MM.1S (cell line): ENCODE results near the gene RABEP1.

Source experiments
- DNase-seq: peaks from one replicate; pipeline ENCODE4 v3.0.0-alpha.2; 2015
- H2AFZ ChIP-seq: fragments of 300-600 bp; sonication (generic); 2 replicates; pipeline ENCODE4 v1.6.0; 2016; ENCODE audit warnings: antibody characterized with exemption, low read length
- H3F3A ChIP-seq: fragments of 300-600 bp; sonication (generic); 2 replicates; pipeline ENCODE4 v1.6.1; 2016; ENCODE audit warnings: mild to moderate bottlenecking, antibody characterized with exemption, low read length, moderate library complexity, mixed read lengths; ENCODE audit not compliant: insufficient read depth
- H3K27ac ChIP-seq: fragments of 300-600 bp; sonication (generic); 2 replicates; pipeline ENCODE4 v1.5.1; 2016; ENCODE audit warnings: mild to moderate bottlenecking, low read length
- H3K27me3 ChIP-seq: fragments of 300-600 bp; sonication (generic); replicated peaks from 2 replicates; pipeline ENCODE4 v1.6.0; 2016; ENCODE audit warnings: low read length; ENCODE audit not compliant: insufficient read depth
- H3K36me3 ChIP-seq: fragments of 300-600 bp; sonication (generic); replicated peaks from 2 replicates; pipeline ENCODE4 v1.6.1; 2016; ENCODE audit warnings: mild to moderate bottlenecking, low read length, mixed read lengths; ENCODE audit not compliant: insufficient read depth
- H3K4me1 ChIP-seq: fragments of 300-600 bp; sonication (generic); 2 replicates; pipeline ENCODE4 v1.6.1; 2016; ENCODE audit warnings: low read length, mixed read lengths
- H3K4me2 ChIP-seq: fragments of 300-600 bp; sonication (generic); 2 replicates; pipeline ENCODE4 v1.6.0; 2016; ENCODE audit warnings: low read depth, low read length
- H3K4me3 ChIP-seq: fragments of 300-600 bp; sonication (generic); 2 replicates; pipeline ENCODE4 v1.5.1; 2016; ENCODE audit warnings: low read length, mixed read lengths
- H3K79me2 ChIP-seq: fragments of 300-600 bp; sonication (generic); 2 replicates; pipeline ENCODE4 v1.6.1; 2016; ENCODE audit warnings: mixed run types, low read length, mixed read lengths
- H3K9ac ChIP-seq: fragments of 300-600 bp; sonication (generic); 2 replicates; pipeline ENCODE4 v1.6.1; 2016; ENCODE audit warnings: low read length, mixed read lengths
- H3K9me2 ChIP-seq: fragments of 300-600 bp; sonication (generic); replicated peaks from 2 replicates; pipeline ENCODE4 v1.6.1; 2016; ENCODE audit warnings: mild to moderate bottlenecking, low read length, mixed read lengths; ENCODE audit not compliant: insufficient read depth
- H3K9me3 ChIP-seq: fragments of 300-600 bp; sonication (generic); replicated peaks from 2 replicates; pipeline ENCODE4 v1.6.1; 2016; ENCODE audit warnings: mild to moderate bottlenecking, low read length, mixed read lengths; ENCODE audit not compliant: insufficient read depth
- H4K20me1 ChIP-seq: fragments of 300-600 bp; sonication (generic); 2 replicates; pipeline ENCODE4 v1.6.1; 2016; ENCODE audit warnings: mild to moderate bottlenecking, low read length, moderate library complexity, mixed read lengths; ENCODE audit not compliant: insufficient read depth
- EZH2 ChIP-seq: fragments of 300-600 bp; sonication (generic); optimal IDR thresholded peaks from 2 replicates; pipeline ENCODE3; 2017; ENCODE audit warnings: low read depth, mild to moderate bottlenecking, antibody characterized with exemption, low read length, mixed read lengths
- EZH2phosphoT487 ChIP-seq: fragments of 300-600 bp; sonication (generic); IDR thresholded peaks from 2 replicates; pipeline ENCODE4 v1.6.1; 2018; ENCODE audit warnings: antibody characterized with exemption, low read length
- TF ChIP-seq, protein P1 (sequence below): fragments of 300-600 bp; sonication (generic); IDR thresholded peaks from 2 replicates; pipeline ENCODE4 v1.5.1; 2016; ENCODE audit warnings: antibody characterized with exemption, low read length, mixed read lengths

Gene RABEP1

DNA sequence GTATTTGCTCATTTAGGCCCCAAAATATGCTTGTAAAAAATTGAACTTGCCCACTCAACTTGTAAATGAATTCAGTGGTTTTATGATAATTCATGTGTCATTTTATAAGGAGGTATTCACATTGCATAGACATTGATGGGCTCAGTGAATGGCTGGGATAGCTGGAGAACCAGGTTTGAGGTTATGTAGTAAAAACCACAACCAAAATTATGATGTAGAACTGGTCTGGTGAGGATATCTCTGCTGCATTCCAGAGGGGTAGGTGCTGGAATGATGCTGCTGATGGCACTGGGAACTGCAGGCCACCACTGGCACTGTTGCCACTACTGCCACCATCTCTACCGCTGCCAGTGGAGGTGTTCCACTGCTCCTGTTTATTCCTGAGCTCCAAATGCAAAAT lies 21.5 kb upstream of the RABEP1 start:
- Histone ChIP-seq H3K4me1 (no peaks in the 10 kb centered on the region), H2AFZ (no peak overlapping the region), H3K27me3 (no peaks in the 10 kb centered on the region), H3K36me3 (no peaks in the 10 kb centered on the region), H3K9ac (no peak overlapping the region), H3K4me2 (no peak overlapping the region), H3K4me3 (no peak overlapping the region), H3K9me2 (no peaks in the 10 kb centered on the region), H3K9me3 (no peaks in the 10 kb centered on the region), H3F3A (no peaks in the 10 kb centered on the region), H4K20me1 (no peaks in the 10 kb centered on the region), H3K79me2 (no peaks in the 10 kb centered on the region), H3K27ac (no peak overlapping the region)
- DNase-seq, result no peak
- TF ChIP-seq, protein P1, sequence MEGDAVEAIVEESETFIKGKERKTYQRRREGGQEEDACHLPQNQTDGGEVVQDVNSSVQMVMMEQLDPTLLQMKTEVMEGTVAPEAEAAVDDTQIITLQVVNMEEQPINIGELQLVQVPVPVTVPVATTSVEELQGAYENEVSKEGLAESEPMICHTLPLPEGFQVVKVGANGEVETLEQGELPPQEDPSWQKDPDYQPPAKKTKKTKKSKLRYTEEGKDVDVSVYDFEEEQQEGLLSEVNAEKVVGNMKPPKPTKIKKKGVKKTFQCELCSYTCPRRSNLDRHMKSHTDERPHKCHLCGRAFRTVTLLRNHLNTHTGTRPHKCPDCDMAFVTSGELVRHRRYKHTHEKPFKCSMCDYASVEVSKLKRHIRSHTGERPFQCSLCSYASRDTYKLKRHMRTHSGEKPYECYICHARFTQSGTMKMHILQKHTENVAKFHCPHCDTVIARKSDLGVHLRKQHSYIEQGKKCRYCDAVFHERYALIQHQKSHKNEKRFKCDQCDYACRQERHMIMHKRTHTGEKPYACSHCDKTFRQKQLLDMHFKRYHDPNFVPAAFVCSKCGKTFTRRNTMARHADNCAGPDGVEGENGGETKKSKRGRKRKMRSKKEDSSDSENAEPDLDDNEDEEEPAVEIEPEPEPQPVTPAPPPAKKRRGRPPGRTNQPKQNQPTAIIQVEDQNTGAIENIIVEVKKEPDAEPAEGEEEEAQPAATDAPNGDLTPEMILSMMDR, result no peak
- TF ChIP-seq EZH2, result no peak
- no peak for TF ChIP-seq EZH2phosphoT487

DNA sequence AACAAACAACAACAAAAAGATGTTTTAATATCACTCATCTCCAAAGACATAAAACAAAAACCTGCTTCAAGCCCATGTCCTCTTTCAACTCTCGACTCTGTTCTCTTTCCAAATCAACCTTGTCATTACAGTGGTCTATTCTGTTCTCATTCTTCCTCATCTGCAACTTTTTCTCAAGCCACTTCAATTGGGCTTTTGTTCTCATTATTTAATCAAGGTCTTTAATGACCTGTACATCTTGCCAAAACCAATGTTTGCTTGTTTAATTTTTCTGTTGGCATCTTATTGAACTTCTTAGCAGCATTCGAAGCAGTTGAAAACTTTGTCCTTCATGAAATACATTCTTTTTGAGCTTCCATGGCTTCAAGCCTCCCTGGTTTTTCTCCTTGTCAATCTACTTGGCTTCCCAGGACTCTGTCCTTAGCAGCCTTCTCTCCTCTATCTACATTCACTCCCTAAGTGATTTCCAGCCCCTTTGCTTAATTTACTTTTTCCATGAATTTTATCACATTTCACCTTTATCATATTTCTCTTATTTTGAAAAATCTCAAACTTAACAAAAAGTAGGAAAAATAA lies 19.6 kb upstream of the RABEP1 start:
- Histone ChIP-seq H3K9me3 (no peaks in the 10 kb centered on the region), H3K36me3 (no peaks in the 10 kb centered on the region), H3K4me1 (no peaks in the 10 kb centered on the region), H3K27ac (no peak overlapping the region), H3K9me2 (no peaks in the 10 kb centered on the region), H4K20me1 (no peaks in the 10 kb centered on the region), H3F3A (no peaks in the 10 kb centered on the region), H2AFZ (no peak overlapping the region), H3K79me2 (no peaks in the 10 kb centered on the region), H3K9ac (no peak overlapping the region), H3K27me3 (no peaks in the 10 kb centered on the region), H3K4me3 (no peak overlapping the region), H3K4me2 (no peak overlapping the region)
- DNase-seq, result no peak
- TF ChIP-seq, protein P1, result no peak
- TF ChIP-seq EZH2, result no peak
- no peak for TF ChIP-seq EZH2phosphoT487

DNA sequence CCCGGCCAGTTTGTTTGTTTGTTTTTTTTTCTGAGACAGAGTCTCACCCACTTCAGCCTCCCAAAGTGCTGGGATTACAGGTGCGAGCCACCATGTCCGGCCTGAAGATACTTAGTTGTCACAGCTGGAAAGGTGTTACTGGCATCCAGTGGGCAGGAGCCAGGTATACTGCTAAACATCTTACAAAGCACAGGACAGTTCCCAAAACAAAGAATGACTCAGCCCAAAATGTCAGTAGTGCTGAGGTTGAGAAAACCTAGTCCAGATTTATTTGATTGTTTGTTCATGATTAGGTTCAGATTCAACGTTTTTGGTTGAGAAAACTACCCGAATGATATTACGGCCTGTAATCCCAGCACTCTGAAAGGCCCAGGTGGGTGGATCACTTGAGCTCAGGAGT lies 18.6 kb upstream of the RABEP1 start:
- no peaks in the 10 kb centered on the region for H3K79me2 ChIP-seq
- H3K36me3 ChIP-seq, result no peaks in the 10 kb centered on the region
- H3K27me3 ChIP-seq, result no peaks in the 10 kb centered on the region
- no peaks in the 10 kb centered on the region for H3K9me3 ChIP-seq
- H3K27ac ChIP-seq, result no peak overlapping the region
- H3F3A ChIP-seq, result no peaks in the 10 kb centered on the region
- H3K4me1 ChIP-seq, result no peaks in the 10 kb centered on the region
- no peak for TF ChIP-seq EZH2
- TF ChIP-seq EZH2phosphoT487, result no peak
- TF ChIP-seq, protein P1, result no peak
- no peak overlapping the region for H2AFZ ChIP-seq
- H3K4me2 ChIP-seq, result no peak overlapping the region
- no peak overlapping the region for H3K9ac ChIP-seq
- no peaks in the 10 kb centered on the region for H4K20me1 ChIP-seq
- H3K4me3 ChIP-seq, result no peak overlapping the region
- no peak for DNase-seq
- H3K9me2 ChIP-seq, result no peaks in the 10 kb centered on the region
